Suprapubic skin (tissue), 3 donors: ENCODE data around the gene VPS9D1.

Experiments used
- CTCF ChIP-seq, 2 donors: fragments of 200-600 bp in 1 of 2; fragments of 450-650 bp in 1 of 2; sonication (generic) in 1 of 2; IDR thresholded peaks; one replicate each; pipeline ENCODE4 v1.5.1; 2016 to 2019; ENCODE audit warnings: antibody characterized with exemption in 2 of 2, mild to moderate bottlenecking in 1 of 2, moderate library complexity in 1 of 2
- EP300 ChIP-seq: sonication (generic); formaldehyde crosslinking; IDR thresholded peaks from one replicate; pipeline ENCODE4 v1.6.1; 2017; ENCODE audit warnings: antibody characterized with exemption
- POLR2A ChIP-seq, 2 donors: fragments of 450-650 bp; IDR thresholded peaks; one replicate each; pipeline ENCODE4 v1.6.1; 2017; ENCODE audit warnings: antibody characterized with exemption in 2 of 2, mild to moderate bottlenecking in 2 of 2, moderate library complexity in 2 of 2

- TF ChIP-seq CTCF (IDR thresholded peaks at IDR 0.05) = no peak
- TF ChIP-seq EP300 = no peak
- TF ChIP-seq POLR2A (IDR thresholded peaks at IDR 0.05) = no peak
These were observed 16.8 kb upstream of the VPS9D1 start for GRCh38 chr16:89737341-89738071.
